DOHH2 (cell line): ENCODE results near the gene STK16.

ENCODE experiments used
- H3F3A ChIP-seq: fragments of 200-600 bp; sonication (generic), shearing (Covaris generic); 2 replicates; pipeline ENCODE4 v1.6.0; 2016; ENCODE audit warnings: antibody characterized with exemption, mild to moderate bottlenecking; ENCODE audit not compliant: control insufficient read depth, insufficient read depth
- H3K27ac ChIP-seq: fragments of 200-600 bp; sonication (generic); 2 replicates; pipeline ENCODE4 v1.5.1; 2014; ENCODE audit warnings: low read depth, mild to moderate bottlenecking, low read length, moderate library complexity
- H3K27me3 ChIP-seq: fragments of 200-600 bp; sonication (generic); 2 replicates; pipeline ENCODE4 v1.6.1; 2014; ENCODE audit warnings: mild to moderate bottlenecking, low read length, mixed read lengths; ENCODE audit not compliant: control insufficient read depth
- H3K36me3 ChIP-seq: fragments of 200-600 bp; sonication (generic); 2 replicates; pipeline ENCODE4 v1.6.1; 2014; ENCODE audit warnings: mild to moderate bottlenecking, low read length, moderate library complexity, mixed read lengths; ENCODE audit not compliant: control insufficient read depth
- H3K4me1 ChIP-seq: fragments of 200-600 bp; sonication (generic); 2 replicates; pipeline ENCODE4 v1.6.1; 2014; ENCODE audit warnings: mild to moderate bottlenecking, low read length, mixed read lengths; ENCODE audit not compliant: control insufficient read depth
- H3K4me2 ChIP-seq: fragments of 200-600 bp; sonication (generic); 2 replicates; pipeline ENCODE4 v1.6.0; 2014; ENCODE audit warnings: mild to moderate bottlenecking, low read length, moderate library complexity
- H3K4me3 ChIP-seq: fragments of 200-600 bp; sonication (generic); 2 replicates; pipeline ENCODE4 v1.5.1; 2014; ENCODE audit warnings: mild to moderate bottlenecking, low read length, mixed read lengths
- H3K79me2 ChIP-seq: fragments of 200-600 bp; sonication (generic); 2 replicates; pipeline ENCODE4 v1.6.1; 2014; ENCODE audit warnings: mild to moderate bottlenecking, low read length, mixed read lengths; ENCODE audit not compliant: control insufficient read depth
- H3K9me2 ChIP-seq: fragments of 200-600 bp; sonication (generic); replicated peaks from 2 replicates; pipeline ENCODE4 v1.6.1; 2014; ENCODE audit warnings: mild to moderate bottlenecking, low read length, mixed read lengths; ENCODE audit not compliant: control insufficient read depth
- H3K9me3 ChIP-seq: fragments of 200-600 bp; sonication (generic); 2 replicates; pipeline ENCODE4 v1.6.1; 2014; ENCODE audit warnings: antibody characterized with exemption, low read length, mixed read lengths; ENCODE audit not compliant: control insufficient read depth, insufficient read depth
- H4K20me1 ChIP-seq: fragments of 200-600 bp; sonication (generic); 2 replicates; pipeline ENCODE4 v1.6.0; 2014; ENCODE audit warnings: low read depth, mild to moderate bottlenecking, antibody characterized with exemption, low read length, moderate library complexity; ENCODE audit not compliant: control insufficient read depth, insufficient read depth
- EZH2phosphoT487 ChIP-seq: fragments of 200-600 bp; sonication (generic); IDR thresholded peaks from 2 replicates; pipeline ENCODE4 v1.6.1; 2017; ENCODE audit warnings: borderline replicate concordance, mild to moderate bottlenecking, antibody characterized with exemption, low read length, moderate library complexity, mixed read lengths
- TF ChIP-seq, protein P1 (sequence below): fragments of 200-600 bp; sonication (generic); IDR thresholded peaks from one replicate; pipeline ENCODE4 v1.5.1; 2014; ENCODE audit warnings: antibody characterized with exemption, mild to moderate bottlenecking, low read depth, low read length; ENCODE audit not compliant: poor library complexity, severe bottlenecking

STK16 gene

DNA sequence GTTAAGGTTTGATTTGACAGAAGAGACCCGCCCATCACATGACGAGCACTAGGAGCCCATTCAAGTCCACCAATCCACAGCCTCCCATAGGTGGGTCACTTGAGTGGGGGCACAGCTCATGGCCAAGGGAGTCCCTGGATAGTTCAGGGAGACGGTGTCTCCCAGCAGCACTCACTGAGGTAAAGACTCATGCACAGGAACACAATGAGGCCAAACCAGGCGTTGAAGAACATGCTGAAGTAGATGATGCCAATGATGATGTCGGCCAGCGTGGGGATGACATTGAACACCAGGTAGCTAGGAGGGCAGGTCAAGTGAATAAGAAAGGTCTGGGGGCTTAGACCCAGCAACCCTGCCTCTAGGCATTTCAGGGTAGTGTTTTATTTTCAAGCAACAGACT, 30.5 kb upstream of the STK16 start:
- Histone ChIP-seq H3K27ac (no peak overlapping the region), H3K9me2 (no peaks in the 10 kb centered on the region), H3K36me3 (peaks cover 65% of the 10 kb centered on the region)

DNA sequence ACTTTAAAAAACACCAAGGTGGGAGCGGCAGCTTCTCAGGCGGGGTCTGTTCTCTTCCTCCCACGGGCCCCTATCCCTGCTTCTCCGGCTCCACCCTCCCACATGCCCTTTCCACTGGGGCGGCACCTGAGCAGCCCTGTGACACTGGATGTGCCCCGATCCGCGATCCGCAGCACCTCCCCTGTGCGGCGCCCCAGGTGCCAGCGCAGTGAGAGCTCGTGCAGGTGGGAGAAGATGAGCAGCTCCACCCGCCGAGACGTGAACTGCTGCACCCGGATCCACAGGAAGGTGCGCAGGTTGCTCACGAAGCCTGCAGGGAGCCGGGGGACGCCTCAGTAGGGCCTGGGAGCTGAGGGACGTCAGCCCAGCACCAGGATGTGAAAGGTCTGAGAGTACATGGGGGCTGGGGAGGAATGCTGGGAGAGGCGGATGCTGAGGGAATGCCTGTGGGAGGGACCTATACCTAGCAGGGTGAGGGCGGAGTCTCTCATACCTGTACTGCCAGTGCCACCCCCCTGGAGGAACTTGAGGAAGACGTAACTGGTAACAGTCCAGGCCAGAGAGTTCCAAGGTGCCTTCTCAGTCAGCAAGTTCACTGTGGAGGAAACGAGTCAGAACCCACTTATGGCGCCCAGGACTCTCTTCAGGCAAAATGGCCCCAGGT, 29.3 kb upstream of the STK16 start:
- Histone ChIP-seq H3K9me3 (no peaks in the 10 kb centered on the region), H3K27ac (no peak overlapping the region), H3F3A (no peaks in the 10 kb centered on the region), H4K20me1 (no peaks in the 10 kb centered on the region), H3K79me2 (peaks cover 18% of the 10 kb centered on the region), H3K9me2 (no peaks in the 10 kb centered on the region), H3K4me3 (no peak overlapping the region), H3K36me3 (peaks cover 66% of the 10 kb centered on the region), H3K4me2 (no peak overlapping the region), H3K4me1 (peaks cover 21% of the 10 kb centered on the region), H3K27me3 (no peaks in the 10 kb centered on the region)
- TF ChIP-seq EZH2phosphoT487, result no peak
- TF ChIP-seq, protein P1, sequence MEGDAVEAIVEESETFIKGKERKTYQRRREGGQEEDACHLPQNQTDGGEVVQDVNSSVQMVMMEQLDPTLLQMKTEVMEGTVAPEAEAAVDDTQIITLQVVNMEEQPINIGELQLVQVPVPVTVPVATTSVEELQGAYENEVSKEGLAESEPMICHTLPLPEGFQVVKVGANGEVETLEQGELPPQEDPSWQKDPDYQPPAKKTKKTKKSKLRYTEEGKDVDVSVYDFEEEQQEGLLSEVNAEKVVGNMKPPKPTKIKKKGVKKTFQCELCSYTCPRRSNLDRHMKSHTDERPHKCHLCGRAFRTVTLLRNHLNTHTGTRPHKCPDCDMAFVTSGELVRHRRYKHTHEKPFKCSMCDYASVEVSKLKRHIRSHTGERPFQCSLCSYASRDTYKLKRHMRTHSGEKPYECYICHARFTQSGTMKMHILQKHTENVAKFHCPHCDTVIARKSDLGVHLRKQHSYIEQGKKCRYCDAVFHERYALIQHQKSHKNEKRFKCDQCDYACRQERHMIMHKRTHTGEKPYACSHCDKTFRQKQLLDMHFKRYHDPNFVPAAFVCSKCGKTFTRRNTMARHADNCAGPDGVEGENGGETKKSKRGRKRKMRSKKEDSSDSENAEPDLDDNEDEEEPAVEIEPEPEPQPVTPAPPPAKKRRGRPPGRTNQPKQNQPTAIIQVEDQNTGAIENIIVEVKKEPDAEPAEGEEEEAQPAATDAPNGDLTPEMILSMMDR, result no peak

More for the DNA sequence above, 30.5 kb upstream of the STK16 start:
- Histone ChIP-seq H4K20me1 (no peaks in the 10 kb centered on the region), H3K4me3 (no peak overlapping the region), H3K9me3 (no peaks in the 10 kb centered on the region), H3K4me1 (peaks cover 21% of the 10 kb centered on the region), H3K4me2 (no peak overlapping the region), H3F3A (no peaks in the 10 kb centered on the region), H3K79me2 (peaks cover 18% of the 10 kb centered on the region), H3K27me3 (no peaks in the 10 kb centered on the region)
- no peak for TF ChIP-seq EZH2phosphoT487
- TF ChIP-seq, protein P1, result no peak

DNA sequence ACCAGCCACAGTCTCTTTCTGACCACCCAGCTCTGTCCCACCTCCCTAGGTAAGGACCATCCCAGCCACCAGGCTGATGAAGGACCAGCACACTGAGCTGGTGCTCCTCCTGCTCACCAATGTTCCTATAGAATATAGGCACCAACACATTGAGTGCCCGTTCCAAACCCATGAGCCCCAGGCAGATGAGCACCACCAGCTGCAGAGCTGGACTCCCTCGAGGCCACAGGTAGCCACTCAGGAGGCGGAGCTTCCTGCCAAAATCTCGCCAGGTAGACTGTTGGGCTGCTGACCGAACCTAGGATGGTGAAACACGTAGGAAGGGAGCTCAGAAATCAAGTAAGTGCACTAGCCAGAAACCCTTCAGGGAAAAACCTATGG, 28.8 kb upstream of the STK16 start:
- H3K4me1 ChIP-seq, result peaks cover 21% of the 10 kb centered on the region
- no peak overlapping the region for H3K27ac ChIP-seq
- TF ChIP-seq, protein P1, result no peak
- TF ChIP-seq EZH2phosphoT487, result no peak
- no peaks in the 10 kb centered on the region for H4K20me1 ChIP-seq
- H3K4me3 ChIP-seq, result no peak overlapping the region
- peaks cover 66% of the 10 kb centered on the region for H3K36me3 ChIP-seq
- H3K9me3 ChIP-seq, result no peaks in the 10 kb centered on the region
- H3F3A ChIP-seq, result no peaks in the 10 kb centered on the region
- no peaks in the 10 kb centered on the region for H3K27me3 ChIP-seq
- no peaks in the 10 kb centered on the region for H3K9me2 ChIP-seq
- peaks cover 18% of the 10 kb centered on the region for H3K79me2 ChIP-seq
- peak overlapping the region; percentile 23; the same call in 1 of the 2 replicates for H3K4me2 ChIP-seq
